HepG2 (cell line): ENCODE measurements around the gene FNBP1L. TPM values are rescaled to one million over a fixed set of nuclear protein-coding genes. Genes with fewer than 3 reads are reported as not detected.

Experiments used
- ATAC-seq: fragments of 200-7000 bp; cut with Tn5 transposase; 3 replicates; pipeline ENCODE4 v1.9.1; 2020; ENCODE audit warnings: mild to moderate bottlenecking, moderate library complexity
- BruUV-seq: library from RNA; stranded (reverse); fragments of 400-500 nt; replicated peaks from 2 replicates; lab custom pipeline; 2021; lab: Mats Ljungman, UMichigan
- CTCF ChIA-PET: fragments of 300-600 bp; formaldehyde crosslinking; extraction: SDS; loops from one replicate; lab custom pipeline; 2021; ENCODE audit warnings: low total read pairs, inconsistent platforms, low intra/inter-chr PET ratio; lab: Yijun Ruan, JAX
- POLR2A ChIA-PET: fragments of 350-600 bp; sonication (Branson Sonifier 250); formaldehyde crosslinking; loops from one replicate; lab custom pipeline; 2020; ENCODE audit warnings: antibody characterized with exemption, inconsistent platforms; lab: Yijun Ruan, JAX
- DNase-seq: peaks from one replicate; pipeline ENCODE4 v3.0.0-alpha.2; 2015; ENCODE audit warnings: low spot score
- FAIRE-seq: peaks from 3 replicates; lab custom pipeline; 2011; peaks lifted over from hg19 to GRCh38; lab: Jason Lieb, UNC
- H2AFZ ChIP-seq: one replicate; pipeline ENCODE4 v1.6.1; 2011; ENCODE audit warnings: low read length, inconsistent platforms
- H3K27ac ChIP-seq: fragments of 300-600 bp; 3 replicates; pipeline ENCODE4 v1.8.0; 2011; ENCODE audit warnings: mixed run types, mild to moderate bottlenecking, mixed read lengths, low read length, inconsistent platforms; ENCODE audit not compliant: insufficient read depth; ENCODE audit errors: extremely low read length
- H3K27me3 ChIP-seq, 2 experiments: fragments of 200-600 bp in 1 of 2; 2 replicates in 1 of 2; 3 replicates in 1 of 2; pipeline versions ENCODE4 v1.6.0 to v1.8.0; 2011; ENCODE audit warnings: low read length in 2 of 2, mild to moderate bottlenecking in 2 of 2, moderate library complexity in 2 of 2, inconsistent platforms in 1 of 2; ENCODE audit not compliant: insufficient read depth in 2 of 2, control insufficient read depth in 1 of 2
- H3K36me3 ChIP-seq, 2 experiments: fragments of 200-600 bp in 1 of 2; replicated peaks in 1 of 2; 2 replicates in 1 of 2; 3 replicates in 1 of 2; pipeline versions ENCODE4 v1.5.1 to v1.8.0; 2011; ENCODE audit warnings: low read length in 2 of 2, inconsistent platforms in 1 of 2; ENCODE audit not compliant: insufficient read depth in 2 of 2, control insufficient read depth in 1 of 2
- H3K4me1 ChIP-seq: 2 replicates; pipeline ENCODE4 v1.5.1; 2012; ENCODE audit warnings: low read length, inconsistent platforms; ENCODE audit not compliant: insufficient read depth
- H3K4me2 ChIP-seq: 2 replicates; pipeline ENCODE4 v1.6.0; 2011; ENCODE audit warnings: low read depth, low read length, inconsistent platforms
- H3K4me3 ChIP-seq, 3 experiments: fragments of 200-600 bp in 1 of 3; sonication (generic), shearing (Covaris generic) in 1 of 3; replicated peaks in 1 of 3; 2 replicates each; pipeline ENCODE4 v1.5.1; 2011 to 2016; ENCODE audit warnings: low read length in 3 of 3, inconsistent platforms in 2 of 3, low read depth in 2 of 3, mild to moderate bottlenecking in 2 of 3, control low read depth in 1 of 3, mixed read lengths in 1 of 3; ENCODE audit not compliant: insufficient read depth in 1 of 3
- H3K79me2 ChIP-seq: one replicate; pipeline ENCODE4 v1.6.1; 2011; ENCODE audit warnings: low read length, inconsistent platforms; ENCODE audit not compliant: insufficient read depth
- H3K9ac ChIP-seq: 2 replicates; pipeline ENCODE4 v1.6.0; 2011; ENCODE audit warnings: mild to moderate bottlenecking, low read depth, low read length, inconsistent platforms; ENCODE audit not compliant: insufficient read depth
- H3K9me3 ChIP-seq: 2 replicates; pipeline ENCODE4 v1.5.1; 2012; ENCODE audit warnings: mild to moderate bottlenecking, low read length
- H4K20me1 ChIP-seq: 2 replicates; pipeline ENCODE4 v1.6.0; 2011; ENCODE audit warnings: inconsistent platforms, mild to moderate bottlenecking, low read length, moderate library complexity; ENCODE audit not compliant: insufficient read depth
- AGO2 ChIP-seq: fragments of 200-400 bp; formaldehyde crosslinking; optimal IDR thresholded peaks from 2 replicates; pipeline ENCODE3; 2017; ENCODE audit warnings: mild to moderate bottlenecking, low read depth, low read length, moderate library complexity
- CBX1 ChIP-seq: IDR thresholded peaks from one replicate; pipeline ENCODE4 v1.6.1; 2016; ENCODE audit warnings: antibody characterized with exemption, low read depth
- CBX5 ChIP-seq: sonication (generic); formaldehyde crosslinking; IDR thresholded peaks from 2 replicates; pipeline ENCODE4 v1.4.0; 2020; ENCODE audit warnings: missing genetic modification reagents, borderline replicate concordance
- FOXO1 ChIP-seq: sonication (generic); formaldehyde crosslinking; IDR thresholded peaks from 2 replicates; pipeline ENCODE4 v1.4.0; 2020; ENCODE audit warnings: missing genetic modification reagents
- MATR3 ChIP-seq: sonication (generic); formaldehyde crosslinking; IDR thresholded peaks from 2 replicates; pipeline ENCODE4 v1.4.0; 2020; ENCODE audit warnings: missing genetic modification reagents
- NCOR1 ChIP-seq: fragments of 200-600 bp; sonication (generic); IDR thresholded peaks from 2 replicates; pipeline ENCODE4 v1.7.0; 2017; ENCODE audit warnings: antibody characterized with exemption, low read length, borderline replicate concordance
- SETDB1 ChIP-seq: sonication (generic); formaldehyde crosslinking; IDR thresholded peaks from 2 replicates; pipeline ENCODE4 v1.5.1; 2020; ENCODE audit warnings: missing genetic modification reagents, mild to moderate bottlenecking, borderline replicate concordance
- SRSF4 ChIP-seq: fragments of 200-400 bp; formaldehyde crosslinking; IDR thresholded peaks from one replicate; pipeline ENCODE4 v1.6.1; 2018; ENCODE audit warnings: mild to moderate bottlenecking, low read depth, low read length, moderate library complexity; ENCODE audit not compliant: poor library complexity, severe bottlenecking
- ZMYM4 ChIP-seq: sonication (generic); formaldehyde crosslinking; IDR thresholded peaks from 2 replicates; pipeline ENCODE4 v1.8.1; 2023; ENCODE audit warnings: mild to moderate bottlenecking, missing genetic modification reagents
- ZNF546 ChIP-seq: sonication (generic); formaldehyde crosslinking; conservative IDR thresholded peaks from 2 replicates; pipeline ENCODE4 v1.8.1; 2023; ENCODE audit warnings: mild to moderate bottlenecking, missing genetic modification reagents
- ZNF547 ChIP-seq: sonication (generic); formaldehyde crosslinking; IDR thresholded peaks from 2 replicates; pipeline ENCODE4 v1.5.1; 2020; ENCODE audit warnings: mild to moderate bottlenecking, missing genetic modification reagents
- WGBS: methylation state at CpG from one replicate; pipeline ENCODE4 v1.1.6; 2017; ENCODE audit warnings: low lambda C conversion rate; 5-methylcytosine and 5-hydroxymethylcytosine counted together
- in situ Hi-C: cut with HindIII; loops from 2 replicates; pipeline ENCODE4 v1.10.0; 2017; ENCODE audit warnings: low pct_unique_long_range_greater_than_20kb; ENCODE audit not compliant: extremely low pct_ligation_motif_present
- intact Hi-C: fragments of 100-400 bp; cut with micrococcal nuclease; formaldehyde crosslinking; loops from one replicate; pipeline ENCODE4 v1.10.0; 2022; ENCODE audit not compliant: unreplicated experiment
- polyA plus RNA-seq, 8 experiments: library from polyadenylated mRNA; depleted of rRNA in 3 of 8; stranded (reverse) in 7 of 8; unstranded in 1 of 8; fragments of >200 nt; fragmentation: Illumina TruSeq in 4 of 8; extraction: Trizol in 4 of 8; gene quantifications; 2 replicates each; pipeline versions ENCODE4 v1.2.1 to v1.2.3, GENCODE V29; 2011 to 2016; ENCODE audit warnings: low read depth in 4 of 8, missing spikeins in 1 of 8, mixed read lengths in 1 of 8; ENCODE audit not compliant: insufficient read depth in 1 of 8
- total RNA-seq, 5 experiments: library from RNA; depleted of rRNA; stranded (reverse); fragments of >200 nt; fragmentation: Illumina TruSeq; extraction: Trizol; gene quantifications; 2 replicates each; pipeline ENCODE4 v1.2.3, GENCODE V29; 2016; ENCODE audit warnings: low read depth in 1 of 5
- TF ChIP-seq, protein P1 (sequence below): sonication (generic); formaldehyde crosslinking; IDR thresholded peaks from 2 replicates; pipeline ENCODE4 v1.4.0; 2020; ENCODE audit warnings: low read depth, mild to moderate bottlenecking, missing genetic modification reagents
- TF ChIP-seq, protein P2 (sequence below): sonication (generic); formaldehyde crosslinking; IDR thresholded peaks from 2 replicates; pipeline ENCODE4 v1.4.0; 2020; ENCODE audit warnings: mild to moderate bottlenecking, missing genetic modification reagents
- TF ChIP-seq, protein P3 (sequence below): sonication (generic); formaldehyde crosslinking; IDR thresholded peaks from 2 replicates; pipeline ENCODE4 v1.5.0; 2020; ENCODE audit warnings: missing genetic modification reagents, mild to moderate bottlenecking, borderline replicate concordance
- TF ChIP-seq, protein P4 (sequence below): IDR thresholded peaks from 2 replicates; pipeline ENCODE4 v1.6.1; 2016; ENCODE audit warnings: low read depth, borderline replicate concordance
- TF ChIP-seq, protein P5 (sequence below): sonication (generic); formaldehyde crosslinking; IDR thresholded peaks from 2 replicates; pipeline ENCODE4 v1.5.0; 2020; ENCODE audit warnings: mild to moderate bottlenecking, missing genetic modification reagents

Gene FNBP1L
- total and polyA plus RNA-seq, 2 of the 13 experiments (the other 11 are each of a cell fraction or from before 2014, with no cell fraction given), result 24.1 to 27.1 TPM

DNA sequence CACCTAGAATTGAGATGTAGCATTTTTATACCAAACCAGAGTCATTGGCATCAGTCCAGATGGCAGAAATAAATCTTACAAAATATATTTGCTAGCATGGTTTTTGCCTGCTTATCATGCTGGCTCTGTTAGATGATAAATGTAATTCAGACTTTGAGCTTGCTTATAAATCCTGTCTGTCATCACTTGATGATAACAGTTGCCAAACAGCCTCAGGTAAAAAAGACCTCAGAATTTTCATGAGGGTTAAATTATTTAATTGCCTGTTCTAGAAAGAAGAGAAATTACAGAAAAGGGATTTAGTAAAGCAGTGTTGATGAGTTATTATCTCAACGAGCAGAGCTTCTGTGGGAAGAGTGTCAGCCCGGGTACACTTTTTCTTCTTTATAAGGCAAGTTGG, 83.3 kb downstream of the FNBP1L start:
- DNase-seq (no peak), ATAC-seq (no peak), FAIRE-seq (no peak)
- POLR2A ChIA-PET, result no interaction called here
- no TSS peak for BruUV-seq
- WGBS, result 95% methylated on average over 2 of the region's 2 CpGs
- H3K9me3 ChIP-seq, result no peaks in the 10 kb centered on the region
- H3K4me1 ChIP-seq, result no peaks in the 10 kb centered on the region
- in situ Hi-C loops, result no loop called here
- CTCF ChIA-PET, result no interaction called here
- no peak overlapping the region for H3K9ac ChIP-seq
- H3K4me2 ChIP-seq, result no peak overlapping the region
- no peaks in the 10 kb centered on the region for H3K79me2 ChIP-seq
- H4K20me1 ChIP-seq, result no peaks in the 10 kb centered on the region
- H2AFZ ChIP-seq, result no peak overlapping the region
- intact Hi-C loops, result no loop called here
- H3K36me3 ChIP-seq, result peaks cover 3 to 31% of the 10 kb centered on the region in 2 experiments; a peak in 3 of 5 replicates
- H3K27ac ChIP-seq, result no peak overlapping the region
- H3K4me3 ChIP-seq, result no peak overlapping the region
- no peaks in the 10 kb centered on the region for H3K27me3 ChIP-seq
- TF ChIP-seq FOXO1 (CRISPR knock-in tag), result no peak
- TF ChIP-seq, protein P1, sequence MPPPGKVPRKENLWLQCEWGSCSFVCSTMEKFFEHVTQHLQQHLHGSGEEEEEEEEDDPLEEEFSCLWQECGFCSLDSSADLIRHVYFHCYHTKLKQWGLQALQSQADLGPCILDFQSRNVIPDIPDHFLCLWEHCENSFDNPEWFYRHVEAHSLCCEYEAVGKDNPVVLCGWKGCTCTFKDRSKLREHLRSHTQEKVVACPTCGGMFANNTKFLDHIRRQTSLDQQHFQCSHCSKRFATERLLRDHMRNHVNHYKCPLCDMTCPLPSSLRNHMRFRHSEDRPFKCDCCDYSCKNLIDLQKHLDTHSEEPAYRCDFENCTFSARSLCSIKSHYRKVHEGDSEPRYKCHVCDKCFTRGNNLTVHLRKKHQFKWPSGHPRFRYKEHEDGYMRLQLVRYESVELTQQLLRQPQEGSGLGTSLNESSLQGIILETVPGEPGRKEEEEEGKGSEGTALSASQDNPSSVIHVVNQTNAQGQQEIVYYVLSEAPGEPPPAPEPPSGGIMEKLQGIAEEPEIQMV (CRISPR knock-in tag), result no peak
- TF ChIP-seq, protein P2, sequence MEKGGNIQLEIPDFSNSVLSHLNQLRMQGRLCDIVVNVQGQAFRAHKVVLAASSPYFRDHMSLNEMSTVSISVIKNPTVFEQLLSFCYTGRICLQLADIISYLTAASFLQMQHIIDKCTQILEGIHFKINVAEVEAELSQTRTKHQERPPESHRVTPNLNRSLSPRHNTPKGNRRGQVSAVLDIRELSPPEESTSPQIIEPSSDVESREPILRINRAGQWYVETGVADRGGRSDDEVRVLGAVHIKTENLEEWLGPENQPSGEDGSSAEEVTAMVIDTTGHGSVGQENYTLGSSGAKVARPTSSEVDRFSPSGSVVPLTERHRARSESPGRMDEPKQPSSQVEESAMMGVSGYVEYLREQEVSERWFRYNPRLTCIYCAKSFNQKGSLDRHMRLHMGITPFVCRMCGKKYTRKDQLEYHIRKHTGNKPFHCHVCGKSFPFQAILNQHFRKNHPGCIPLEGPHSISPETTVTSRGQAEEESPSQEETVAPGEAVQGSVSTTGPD (CRISPR knock-in tag), result no peak
- TF ChIP-seq CBX5 (CRISPR knock-in tag), result no peak
- TF ChIP-seq AGO2, result no peak
- TF ChIP-seq ZNF546 (CRISPR knock-in tag), result no peak
- TF ChIP-seq SRSF4, result no peak
- TF ChIP-seq, protein P3, sequence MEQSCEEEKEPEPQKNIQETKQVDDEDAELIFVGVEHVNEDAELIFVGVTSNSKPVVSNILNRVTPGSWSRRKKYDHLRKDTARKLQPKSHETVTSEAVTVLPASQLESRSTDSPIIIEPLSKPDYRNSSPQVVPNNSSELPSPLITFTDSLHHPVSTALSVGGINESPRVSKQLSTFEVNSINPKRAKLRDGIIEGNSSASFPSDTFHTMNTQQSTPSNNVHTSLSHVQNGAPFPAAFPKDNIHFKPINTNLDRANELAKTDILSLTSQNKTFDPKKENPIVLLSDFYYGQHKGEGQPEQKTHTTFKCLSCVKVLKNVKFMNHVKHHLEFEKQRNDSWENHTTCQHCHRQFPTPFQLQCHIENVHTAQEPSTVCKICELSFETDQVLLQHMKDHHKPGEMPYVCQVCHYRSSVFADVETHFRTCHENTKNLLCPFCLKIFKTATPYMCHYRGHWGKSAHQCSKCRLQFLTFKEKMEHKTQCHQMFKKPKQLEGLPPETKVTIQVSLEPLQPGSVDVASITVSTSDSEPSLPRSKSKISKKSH (CRISPR knock-in tag), result no peak
- TF ChIP-seq, protein P4, sequence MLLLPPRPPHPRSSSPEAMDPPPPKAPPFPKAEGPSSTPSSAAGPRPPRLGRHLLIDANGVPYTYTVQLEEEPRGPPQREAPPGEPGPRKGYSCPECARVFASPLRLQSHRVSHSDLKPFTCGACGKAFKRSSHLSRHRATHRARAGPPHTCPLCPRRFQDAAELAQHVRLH (CRISPR knock-in tag), result no peak
- TF ChIP-seq, protein P5, sequence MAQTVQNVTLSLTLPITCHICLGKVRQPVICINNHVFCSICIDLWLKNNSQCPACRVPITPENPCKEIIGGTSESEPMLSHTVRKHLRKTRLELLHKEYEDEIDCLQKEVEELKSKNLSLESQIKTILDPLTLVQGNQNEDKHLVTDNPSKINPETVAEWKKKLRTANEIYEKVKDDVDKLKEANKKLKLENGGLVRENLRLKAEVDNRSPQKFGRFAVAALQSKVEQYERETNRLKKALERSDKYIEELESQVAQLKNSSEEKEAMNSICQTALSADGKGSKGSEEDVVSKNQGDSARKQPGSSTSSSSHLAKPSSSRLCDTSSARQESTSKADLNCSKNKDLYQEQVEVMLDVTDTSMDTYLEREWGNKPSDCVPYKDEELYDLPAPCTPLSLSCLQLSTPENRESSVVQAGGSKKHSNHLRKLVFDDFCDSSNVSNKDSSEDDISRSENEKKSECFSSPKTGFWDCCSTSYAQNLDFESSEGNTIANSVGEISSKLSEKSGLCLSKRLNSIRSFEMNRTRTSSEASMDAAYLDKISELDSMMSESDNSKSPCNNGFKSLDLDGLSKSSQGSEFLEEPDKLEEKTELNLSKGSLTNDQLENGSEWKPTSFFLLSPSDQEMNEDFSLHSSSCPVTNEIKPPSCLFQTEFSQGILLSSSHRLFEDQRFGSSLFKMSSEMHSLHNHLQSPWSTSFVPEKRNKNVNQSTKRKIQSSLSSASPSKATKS, result no peak
- TF ChIP-seq SETDB1 (CRISPR knock-in tag), result no peak
- TF ChIP-seq ZNF547 (CRISPR knock-in tag), result no peak
- TF ChIP-seq MATR3 (CRISPR knock-in tag), result no peak
- TF ChIP-seq ZMYM4 (CRISPR knock-in tag), result no peak
- TF ChIP-seq CBX1, result no peak
- TF ChIP-seq NCOR1, result no peak
